Kidney (tissue), 14 donors: ENCODE results near the gene MLN. TPM values are rescaled to one million over a fixed set of nuclear protein-coding genes. Genes with fewer than 3 reads are reported as not detected.

ENCODE experiments used
- DNase-seq, 5 donors: peaks; one replicate each; pipeline ENCODE4 v3.0.0-alpha.2; 2013 to 2020
- FAIRE-seq: peaks from 2 replicates; lab custom pipeline; 2012; peaks lifted over from hg19 to GRCh38; lab: Jason Lieb, UNC
- H3K27ac ChIP-seq, 2 donors: one replicate each; pipeline ENCODE4 v1.7.0; 2013; ENCODE audit warnings: low read depth in 2 of 2, low read length in 2 of 2, inconsistent platforms in 1 of 2
- H3K27me3 ChIP-seq: one replicate; pipeline ENCODE4 v1.7.1; 2013; ENCODE audit warnings: low read length, inconsistent platforms; ENCODE audit not compliant: control insufficient read depth, insufficient read depth
- H3K36me3 ChIP-seq, 3 donors: one replicate each; pipeline versions ENCODE4 v1.7.0 to v1.7.1; 2013; ENCODE audit warnings: low read length in 3 of 3, control low read depth in 1 of 3, inconsistent platforms in 1 of 3; ENCODE audit not compliant: insufficient read depth in 3 of 3, control insufficient read depth in 2 of 3
- H3K4me1 ChIP-seq, 3 donors: one replicate each; pipeline versions ENCODE4 v1.7.0 to v1.7.1; 2013; ENCODE audit warnings: low read length in 3 of 3, inconsistent platforms in 1 of 3, low read depth in 1 of 3; ENCODE audit not compliant: control insufficient read depth in 2 of 3, insufficient read depth in 2 of 3
- H3K4me3 ChIP-seq, 3 donors: one replicate each; pipeline versions ENCODE4 v1.7.0 to v1.8.1; 2013; ENCODE audit warnings: low read length in 3 of 3, control low read depth in 1 of 3, inconsistent platforms in 1 of 3
- H3K9ac ChIP-seq, 3 donors: one replicate each; pipeline versions ENCODE4 v1.7.0 to v1.7.1; 2013; ENCODE audit warnings: low read length in 3 of 3, control low read depth in 1 of 3, inconsistent platforms in 1 of 3
- H3K9me3 ChIP-seq, 3 donors: one replicate each; pipeline versions ENCODE4 v1.7.0 to v1.7.1; 2013; ENCODE audit warnings: low read length in 3 of 3, control low read depth in 1 of 3, inconsistent platforms in 1 of 3; ENCODE audit not compliant: control insufficient read depth in 2 of 3, insufficient read depth in 1 of 3
- intact Hi-C: fragments of 100-400 bp; cut with DNase I; formaldehyde crosslinking; loops from one replicate; pipeline ENCODE4 v1.11.1; 2022
- polyA plus RNA-seq: library from polyadenylated mRNA; stranded (reverse); fragments of 350-450 nt; fragmentation: Illumina TruSeq; extraction: RNeasy Lipid Tissue Mini Kit (QIAGEN cat#74804); gene quantifications from one replicate; pipeline ENCODE4 v1.2.3, GENCODE V29; 2014; ENCODE audit warnings: low read depth, low replicate concordance; ENCODE audit not compliant: insufficient read depth
- total RNA-seq: library from RNA; stranded (reverse); fragmentation: NEBNext Ultra II Directional; extraction: Animal tissue kit (Norgen Biotek cat#: 25700); gene quantifications from one replicate; pipeline ENCODE4 v1.2.1, GENCODE V29; 2021
- TF ChIP-seq, protein P1 (sequence below): IDR thresholded peaks from 3 replicates; pipeline ENCODE4 v1.5.1; 2012; ENCODE audit warnings: mild to moderate bottlenecking, moderate library complexity, borderline replicate concordance; ENCODE audit not compliant: insufficient read depth; ENCODE audit errors: extremely low read depth
- donor health status: control.
- donor health status: control.
- donor health status: control.
- donor health status: control.
- donor health status: control.
- donor health status: DM: yes; HTN: yes; CAD: no.
- donor health status: Normal renal cell carcinoma (clear cell type).

The MLN gene
- total and polyA plus RNA-seq, 2 donors from 2014 or later: not detected

DNA sequence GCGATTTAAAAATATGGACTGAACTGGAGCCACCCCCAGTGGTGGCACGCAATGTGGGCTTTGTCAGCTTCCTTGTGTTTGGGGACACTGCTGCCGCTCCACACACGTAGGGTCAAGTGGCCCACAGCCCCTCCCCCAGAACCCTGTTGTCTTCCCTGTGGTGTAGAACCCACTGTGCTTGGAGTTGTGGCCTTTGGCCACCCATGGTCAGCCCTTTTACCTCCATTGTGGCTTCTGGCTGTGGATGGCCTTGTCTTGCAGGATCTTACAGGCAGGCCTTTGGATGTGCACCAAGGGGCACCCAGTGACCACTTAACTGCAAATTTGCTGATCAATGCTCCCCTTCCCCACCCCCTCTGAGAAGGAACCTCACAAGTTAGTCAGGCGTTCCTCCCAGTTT, 12.9 kb downstream of the MLN start:
- FAIRE-seq (no peak), DNase-seq (peak in 1 of 5 donors; percentile 52)
- Histone ChIP-seq H3K36me3 (no peaks in the 10 kb centered on the region), H3K4me3 (no peak overlapping the region), H3K9me3 (no peaks in the 10 kb centered on the region), H3K9ac (no peak overlapping the region), H3K4me1 (peaks cover 7 to 22% (median 16%) of the 10 kb centered on the region in 3 donors), H3K27ac (no peak overlapping the region), H3K27me3 (no peaks in the 10 kb centered on the region)
- intact Hi-C loops: no loop called here
- TF ChIP-seq, protein P1, sequence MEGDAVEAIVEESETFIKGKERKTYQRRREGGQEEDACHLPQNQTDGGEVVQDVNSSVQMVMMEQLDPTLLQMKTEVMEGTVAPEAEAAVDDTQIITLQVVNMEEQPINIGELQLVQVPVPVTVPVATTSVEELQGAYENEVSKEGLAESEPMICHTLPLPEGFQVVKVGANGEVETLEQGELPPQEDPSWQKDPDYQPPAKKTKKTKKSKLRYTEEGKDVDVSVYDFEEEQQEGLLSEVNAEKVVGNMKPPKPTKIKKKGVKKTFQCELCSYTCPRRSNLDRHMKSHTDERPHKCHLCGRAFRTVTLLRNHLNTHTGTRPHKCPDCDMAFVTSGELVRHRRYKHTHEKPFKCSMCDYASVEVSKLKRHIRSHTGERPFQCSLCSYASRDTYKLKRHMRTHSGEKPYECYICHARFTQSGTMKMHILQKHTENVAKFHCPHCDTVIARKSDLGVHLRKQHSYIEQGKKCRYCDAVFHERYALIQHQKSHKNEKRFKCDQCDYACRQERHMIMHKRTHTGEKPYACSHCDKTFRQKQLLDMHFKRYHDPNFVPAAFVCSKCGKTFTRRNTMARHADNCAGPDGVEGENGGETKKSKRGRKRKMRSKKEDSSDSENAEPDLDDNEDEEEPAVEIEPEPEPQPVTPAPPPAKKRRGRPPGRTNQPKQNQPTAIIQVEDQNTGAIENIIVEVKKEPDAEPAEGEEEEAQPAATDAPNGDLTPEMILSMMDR: no peak

DNA sequence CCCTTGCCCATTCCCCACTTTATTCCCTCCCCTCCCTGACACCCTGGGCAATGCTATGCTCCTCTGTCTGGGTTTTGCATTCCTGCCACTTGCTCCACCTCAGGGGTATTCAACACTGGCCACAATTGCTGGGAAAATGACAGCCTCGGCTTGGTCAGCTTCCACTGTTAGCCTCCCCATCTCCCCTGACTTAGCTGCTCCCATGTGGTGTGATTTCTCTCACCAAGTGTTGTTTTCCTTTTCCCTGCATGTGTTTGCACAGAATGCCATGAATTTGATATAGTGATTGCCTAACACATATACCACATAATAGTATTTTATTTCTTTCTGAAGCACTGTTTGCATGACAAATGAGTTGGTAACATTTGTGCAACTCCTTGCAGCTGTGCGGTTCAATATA, 13.4 kb downstream of the MLN start:
- peaks cover 7 to 24% (median 16%) of the 10 kb centered on the region in 3 donors for H3K4me1 ChIP-seq
- H3K9ac ChIP-seq: no peak overlapping the region
- H3K27ac ChIP-seq: no peak overlapping the region
- FAIRE-seq (no peak), DNase-seq (peak in 1 of 5 donors; percentile 34)
- H3K4me3 ChIP-seq: no peak overlapping the region
- intact Hi-C loops: no loop called here
- TF ChIP-seq, protein P1: no peak
- no peaks in the 10 kb centered on the region for H3K27me3 ChIP-seq
- H3K9me3 ChIP-seq: no peaks in the 10 kb centered on the region
- no peaks in the 10 kb centered on the region for H3K36me3 ChIP-seq

DNA sequence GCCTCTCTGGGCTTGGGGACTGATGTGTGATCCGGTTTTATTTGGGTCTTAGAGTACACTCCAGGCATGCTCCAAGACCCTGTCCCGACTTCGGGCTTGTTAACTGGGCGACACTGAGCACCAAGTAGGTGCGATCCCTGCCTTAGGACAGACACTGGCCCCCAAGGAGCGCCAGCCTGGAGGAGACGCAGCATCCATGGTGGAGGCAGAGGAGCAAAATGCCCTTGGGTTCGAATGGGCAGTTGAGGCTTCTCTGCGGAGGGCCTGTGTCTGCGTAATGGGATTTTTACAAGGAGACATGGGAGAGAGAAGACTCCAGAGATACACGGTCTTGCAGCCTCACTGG, 14.3 kb downstream of the MLN start:
- no peaks in the 10 kb centered on the region for H3K27me3 ChIP-seq
- TF ChIP-seq, protein P1: no peak
- H3K9me3 ChIP-seq: no peaks in the 10 kb centered on the region
- H3K36me3 ChIP-seq: peaks cover 0 to 7% (median 3%) of the 10 kb centered on the region in 3 donors
- H3K9ac ChIP-seq: no peak overlapping the region
- FAIRE-seq: no peak
- peaks cover 7 to 24% (median 16%) of the 10 kb centered on the region in 3 donors for H3K4me1 ChIP-seq
- peak in 2 of 5 donors; percentile 61 to 66 for DNase-seq
- intact Hi-C loops: no loop called here
- peak overlapping the region; percentile 40 to 68 (median 47) for H3K4me3 ChIP-seq
- no peak overlapping the region for H3K27ac ChIP-seq
